HepG2 (cell line): ENCODE measurements around the gene POLL. TPM values are rescaled to one million over a fixed set of nuclear protein-coding genes. Genes with fewer than 3 reads are reported as not detected.

Experiments used
- ATAC-seq: fragments of 200-7000 bp; cut with Tn5 transposase; 3 replicates; pipeline ENCODE4 v1.9.1; 2020; ENCODE audit warnings: mild to moderate bottlenecking, moderate library complexity
- BruUV-seq: library from RNA; stranded (reverse); fragments of 400-500 nt; replicated peaks from 2 replicates; lab custom pipeline; 2021; lab: Mats Ljungman, UMichigan
- CTCF ChIA-PET: fragments of 300-600 bp; formaldehyde crosslinking; extraction: SDS; loops from one replicate; lab custom pipeline; 2021; ENCODE audit warnings: low total read pairs, inconsistent platforms, low intra/inter-chr PET ratio; lab: Yijun Ruan, JAX
- POLR2A ChIA-PET: fragments of 350-600 bp; sonication (Branson Sonifier 250); formaldehyde crosslinking; loops from one replicate; lab custom pipeline; 2020; ENCODE audit warnings: antibody characterized with exemption, inconsistent platforms; lab: Yijun Ruan, JAX
- DNase-seq: peaks from one replicate; pipeline ENCODE4 v3.0.0-alpha.2; 2015; ENCODE audit warnings: low spot score
- FAIRE-seq: peaks from 3 replicates; lab custom pipeline; 2011; peaks lifted over from hg19 to GRCh38; lab: Jason Lieb, UNC
- H2AFZ ChIP-seq: one replicate; pipeline ENCODE4 v1.6.1; 2011; ENCODE audit warnings: low read length, inconsistent platforms
- H3K27ac ChIP-seq: fragments of 300-600 bp; 3 replicates; pipeline ENCODE4 v1.8.0; 2011; ENCODE audit warnings: mixed run types, mild to moderate bottlenecking, mixed read lengths, low read length, inconsistent platforms; ENCODE audit not compliant: insufficient read depth; ENCODE audit errors: extremely low read length
- H3K27me3 ChIP-seq, 2 experiments: fragments of 200-600 bp in 1 of 2; 2 replicates in 1 of 2; 3 replicates in 1 of 2; pipeline versions ENCODE4 v1.6.0 to v1.8.0; 2011; ENCODE audit warnings: low read length in 2 of 2, mild to moderate bottlenecking in 2 of 2, moderate library complexity in 2 of 2, inconsistent platforms in 1 of 2; ENCODE audit not compliant: insufficient read depth in 2 of 2, control insufficient read depth in 1 of 2
- H3K36me3 ChIP-seq, 2 experiments: fragments of 200-600 bp in 1 of 2; replicated peaks in 1 of 2; 2 replicates in 1 of 2; 3 replicates in 1 of 2; pipeline versions ENCODE4 v1.5.1 to v1.8.0; 2011; ENCODE audit warnings: low read length in 2 of 2, inconsistent platforms in 1 of 2; ENCODE audit not compliant: insufficient read depth in 2 of 2, control insufficient read depth in 1 of 2
- H3K4me1 ChIP-seq: 2 replicates; pipeline ENCODE4 v1.5.1; 2012; ENCODE audit warnings: low read length, inconsistent platforms; ENCODE audit not compliant: insufficient read depth
- H3K4me2 ChIP-seq: 2 replicates; pipeline ENCODE4 v1.6.0; 2011; ENCODE audit warnings: low read depth, low read length, inconsistent platforms
- H3K4me3 ChIP-seq, 3 experiments: fragments of 200-600 bp in 1 of 3; sonication (generic), shearing (Covaris generic) in 1 of 3; replicated peaks in 1 of 3; 2 replicates each; pipeline ENCODE4 v1.5.1; 2011 to 2016; ENCODE audit warnings: low read length in 3 of 3, inconsistent platforms in 2 of 3, low read depth in 2 of 3, mild to moderate bottlenecking in 2 of 3, control low read depth in 1 of 3, mixed read lengths in 1 of 3; ENCODE audit not compliant: insufficient read depth in 1 of 3
- H3K79me2 ChIP-seq: one replicate; pipeline ENCODE4 v1.6.1; 2011; ENCODE audit warnings: low read length, inconsistent platforms; ENCODE audit not compliant: insufficient read depth
- H3K9ac ChIP-seq: 2 replicates; pipeline ENCODE4 v1.6.0; 2011; ENCODE audit warnings: mild to moderate bottlenecking, low read depth, low read length, inconsistent platforms; ENCODE audit not compliant: insufficient read depth
- H3K9me3 ChIP-seq: 2 replicates; pipeline ENCODE4 v1.5.1; 2012; ENCODE audit warnings: mild to moderate bottlenecking, low read length
- H4K20me1 ChIP-seq: 2 replicates; pipeline ENCODE4 v1.6.0; 2011; ENCODE audit warnings: inconsistent platforms, mild to moderate bottlenecking, low read length, moderate library complexity; ENCODE audit not compliant: insufficient read depth
- AGO2 ChIP-seq: fragments of 200-400 bp; formaldehyde crosslinking; optimal IDR thresholded peaks from 2 replicates; pipeline ENCODE3; 2017; ENCODE audit warnings: mild to moderate bottlenecking, low read depth, low read length, moderate library complexity
- RORA ChIP-seq: sonication (generic); formaldehyde crosslinking; IDR thresholded peaks from 2 replicates; pipeline ENCODE4 v1.5.0; 2020; ENCODE audit warnings: mild to moderate bottlenecking, missing genetic modification reagents, moderate library complexity
- SP5 ChIP-seq: IDR thresholded peaks from 2 replicates; pipeline ENCODE4 v1.6.1; 2016; ENCODE audit warnings: low read depth, borderline replicate concordance
- TCF12 ChIP-seq, 2 experiments: fragments of 450-650 bp in 1 of 2; sonication (generic) in 1 of 2; formaldehyde crosslinking in 1 of 2; IDR thresholded peaks; 2 replicates each; pipeline versions ENCODE4 v1.6.1 to v1.8.0; 2017 to 2022; ENCODE audit warnings: antibody characterized with exemption in 1 of 2, mild to moderate bottlenecking in 1 of 2, missing genetic modification reagents in 1 of 2, moderate library complexity in 1 of 2
- ZNF124 ChIP-seq: sonication (generic); formaldehyde crosslinking; IDR thresholded peaks from 2 replicates; pipeline ENCODE4 v1.4.0; 2020; ENCODE audit warnings: missing genetic modification reagents
- ZNF75D ChIP-seq: sonication (generic); formaldehyde crosslinking; IDR thresholded peaks from 2 replicates; pipeline ENCODE4 v1.8.1; 2023; ENCODE audit warnings: missing genetic modification reagents, mild to moderate bottlenecking, borderline replicate concordance
- ZNF772 ChIP-seq: sonication (generic); formaldehyde crosslinking; IDR thresholded peaks from 2 replicates; pipeline ENCODE4 v1.5.0; 2020; ENCODE audit warnings: mild to moderate bottlenecking, missing genetic modification reagents
- ZNF816 ChIP-seq: sonication (generic); formaldehyde crosslinking; IDR thresholded peaks from 2 replicates; pipeline ENCODE4 v1.8.0; 2022; ENCODE audit warnings: missing genetic modification reagents, mild to moderate bottlenecking, borderline replicate concordance
- ZSCAN9 ChIP-seq: IDR thresholded peaks from 2 replicates; pipeline ENCODE4 v1.6.1; 2016; ENCODE audit warnings: borderline replicate concordance
- WGBS: methylation state at CpG from one replicate; pipeline ENCODE4 v1.1.6; 2017; ENCODE audit warnings: low lambda C conversion rate; 5-methylcytosine and 5-hydroxymethylcytosine counted together
- in situ Hi-C: cut with HindIII; loops from 2 replicates; pipeline ENCODE4 v1.10.0; 2017; ENCODE audit warnings: low pct_unique_long_range_greater_than_20kb; ENCODE audit not compliant: extremely low pct_ligation_motif_present
- intact Hi-C: fragments of 100-400 bp; cut with micrococcal nuclease; formaldehyde crosslinking; loops from one replicate; pipeline ENCODE4 v1.10.0; 2022; ENCODE audit not compliant: unreplicated experiment
- polyA plus RNA-seq, 8 experiments: library from polyadenylated mRNA; depleted of rRNA in 3 of 8; stranded (reverse) in 7 of 8; unstranded in 1 of 8; fragments of >200 nt; fragmentation: Illumina TruSeq in 4 of 8; extraction: Trizol in 4 of 8; gene quantifications; 2 replicates each; pipeline versions ENCODE4 v1.2.1 to v1.2.3, GENCODE V29; 2011 to 2016; ENCODE audit warnings: low read depth in 4 of 8, missing spikeins in 1 of 8, mixed read lengths in 1 of 8; ENCODE audit not compliant: insufficient read depth in 1 of 8
- total RNA-seq, 5 experiments: library from RNA; depleted of rRNA; stranded (reverse); fragments of >200 nt; fragmentation: Illumina TruSeq; extraction: Trizol; gene quantifications; 2 replicates each; pipeline ENCODE4 v1.2.3, GENCODE V29; 2016; ENCODE audit warnings: low read depth in 1 of 5

The POLL gene
- total and polyA plus RNA-seq, 2 of the 13 experiments (the other 11 are each of a cell fraction or from before 2014, with no cell fraction given): 13.8 to 19.1 TPM

- intact Hi-C loops: no loop called here
- H3K4me3 ChIP-seq: no peak overlapping the region
- TF ChIP-seq TCF12 (IDR thresholded peaks at IDR 0.05) (no peak), TCF12 (CRISPR knock-in tag; IDR thresholded peaks at IDR 0.05) (no peak), SP5 (no peak), ZNF124 (CRISPR knock-in tag) (no peak), ZNF75D (CRISPR knock-in tag) (no peak), AGO2 (peak; percentile 24), ZNF772 (CRISPR knock-in tag) (no peak), ZSCAN9 (CRISPR knock-in tag) (no peak), RORA (CRISPR knock-in tag) (no peak), ZNF816 (CRISPR knock-in tag) (no peak)
- no peak overlapping the region for H3K9ac ChIP-seq
- H3K9me3 ChIP-seq: no peaks in the 10 kb centered on the region
- no peak overlapping the region for H3K4me2 ChIP-seq
- no peak for FAIRE-seq
- ChIA-PET CTCF (no interaction called here), POLR2A (no interaction called here)
- H3K36me3 ChIP-seq: peaks cover 3 to 25% of the 10 kb centered on the region in 2 experiments; a peak in 4 of 5 replicates
- H3K4me1 ChIP-seq: 0 out of 2 replicates have a peak, but pooled peaks cover under 1% of the 10 kb centered on the region
- no peak for ATAC-seq
- no TSS peak for BruUV-seq
- H2AFZ ChIP-seq: no peak overlapping the region
- no peak for DNase-seq
- no peaks in the 10 kb centered on the region for H4K20me1 ChIP-seq
- no peaks in the 10 kb centered on the region for H3K79me2 ChIP-seq
- no peaks in the 10 kb centered on the region for H3K27me3 ChIP-seq
- no peak overlapping the region for H3K27ac ChIP-seq
- 93% methylated on average over 9 of the region's 10 CpGs for WGBS
- in situ Hi-C loops: no loop called here
Measured at GRCh38 chr10:101580486-101581399, 7.3 kb downstream of the POLL start.
